Fibroblast of skin of left biceps (primary cell): ENCODE data around the gene RCN2.
"Not testable (repeated sequence)": the region's sequence is repeated elsewhere in the genome, so short reads cannot be mapped to it uniquely, and the experiment has no call there.

ENCODE experiments used
- DNase-seq, 2 experiments: peaks; one replicate each; pipeline ENCODE4 v3.0.0-alpha.2; 2013; ENCODE audit warnings: low read depth in 2 of 2

Gene RCN2

DNA sequence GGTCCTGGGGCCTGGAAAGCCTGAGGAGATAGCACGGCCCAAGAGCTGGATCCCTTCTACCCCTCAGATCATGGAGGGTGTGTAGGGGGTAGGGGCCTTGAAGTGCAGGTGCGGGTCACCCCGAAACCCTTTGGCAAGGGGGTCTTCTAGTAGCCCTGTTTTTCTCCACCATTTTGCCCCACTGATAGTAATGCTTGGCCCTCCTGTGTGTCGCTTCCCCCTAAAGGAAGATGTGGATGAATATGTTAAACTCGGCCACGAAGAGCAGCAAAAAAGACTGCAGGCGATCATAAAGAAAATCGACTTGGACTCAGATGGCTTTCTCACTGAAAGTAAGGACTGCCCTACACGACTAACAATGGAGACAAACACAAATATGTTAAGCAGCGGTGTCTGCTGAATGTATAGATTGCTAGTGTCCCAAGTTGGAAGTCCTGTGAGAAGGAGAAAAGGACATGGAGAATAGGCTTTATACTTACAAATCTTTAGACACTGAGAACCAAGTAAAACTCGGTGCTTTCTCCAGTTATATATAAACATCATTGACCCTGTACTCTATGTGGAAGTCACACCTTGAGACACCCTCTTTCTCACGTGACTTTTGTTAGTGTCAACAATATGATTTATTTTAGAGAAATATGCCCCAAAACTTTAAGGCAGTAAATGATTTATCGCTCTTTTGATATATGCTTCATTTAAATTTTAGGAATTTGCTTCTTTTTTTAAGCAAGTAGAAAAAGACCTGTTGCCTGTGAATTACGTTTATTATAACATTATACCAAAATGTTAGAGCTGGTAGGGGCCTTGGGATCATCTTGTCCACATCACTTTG, 802 bp downstream of the RCN2 start:
- DNase-seq, result no peak

DNA sequence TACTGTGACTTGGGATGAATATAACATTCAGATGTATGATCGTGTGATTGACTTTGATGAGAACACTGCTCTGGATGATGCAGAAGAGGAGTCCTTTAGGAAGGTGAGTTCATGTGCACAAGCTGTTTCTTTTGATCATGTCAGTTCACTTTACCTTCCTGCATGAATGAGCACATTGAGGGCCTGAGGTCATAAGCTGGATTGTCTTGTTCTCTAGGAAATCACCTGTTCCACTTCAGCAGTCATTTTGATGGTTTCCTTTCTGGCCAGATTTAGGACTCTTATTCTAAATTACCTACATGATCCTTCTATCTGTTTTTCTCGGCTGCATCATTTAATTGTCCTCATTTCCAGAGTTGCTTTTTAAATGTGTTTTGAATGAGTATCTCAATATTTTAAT, 4.1 kb downstream of the RCN2 start:
- no peak for DNase-seq

DNA sequence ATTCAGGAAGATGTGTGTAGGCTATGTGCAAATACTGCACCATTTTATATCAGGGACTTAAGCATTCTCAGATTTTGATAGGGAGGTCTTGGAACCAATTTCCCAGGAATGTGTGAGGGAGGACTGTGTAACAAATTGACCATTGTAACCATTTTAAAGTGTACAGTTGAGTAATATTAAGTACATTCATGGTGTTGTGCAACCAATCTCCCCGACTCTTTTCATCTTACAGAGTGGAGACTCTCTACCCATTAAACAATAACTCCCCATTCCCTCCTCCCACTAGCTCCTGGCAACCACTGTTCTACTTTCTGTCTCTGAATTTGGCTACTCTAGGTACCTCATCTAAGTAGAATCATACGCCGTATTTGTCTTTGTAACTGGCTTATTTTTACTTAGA, 5.1 kb downstream of the RCN2 start:
- DNase-seq, result no peak

DNA sequence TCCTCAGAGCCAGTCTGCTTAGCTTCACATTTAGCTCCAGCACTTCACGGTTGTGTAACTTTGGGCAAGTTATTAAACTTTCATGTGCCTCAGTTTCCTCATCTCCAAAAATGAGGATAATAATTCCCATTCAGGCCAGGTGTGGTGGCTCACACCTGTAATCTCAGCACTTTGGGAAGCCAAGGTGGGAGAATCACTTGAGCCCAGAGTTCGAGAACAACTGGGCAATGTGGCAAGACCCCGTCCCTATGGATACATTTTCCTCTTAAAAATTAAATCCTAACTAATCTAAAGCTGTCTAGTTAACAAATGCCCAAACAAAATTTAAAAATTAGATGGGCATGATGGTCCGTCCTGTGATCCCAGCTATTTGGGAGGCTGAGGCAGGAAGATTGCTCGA, 7.2 kb downstream of the RCN2 start:
- DNase-seq, result no peak

DNA sequence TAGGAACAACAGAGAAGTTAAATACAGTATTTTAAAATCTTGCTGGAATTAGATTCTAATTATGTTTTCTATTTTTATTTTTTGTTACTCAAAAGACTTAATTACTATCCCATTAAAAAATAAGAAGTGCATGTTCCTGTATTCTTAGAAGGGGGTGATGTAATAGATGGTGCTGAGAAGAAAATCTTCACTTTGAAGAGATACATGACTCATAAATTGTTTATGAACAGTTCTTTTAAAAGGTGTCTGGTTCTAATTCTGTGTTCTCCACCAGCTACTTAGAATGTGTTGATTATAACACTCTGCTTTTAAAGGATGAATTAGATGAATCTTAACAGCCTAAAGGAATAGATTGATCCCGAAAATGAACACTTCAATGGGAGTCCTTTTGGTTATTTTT, 8.2 kb downstream of the RCN2 start:
- DNase-seq, result no peak

DNA sequence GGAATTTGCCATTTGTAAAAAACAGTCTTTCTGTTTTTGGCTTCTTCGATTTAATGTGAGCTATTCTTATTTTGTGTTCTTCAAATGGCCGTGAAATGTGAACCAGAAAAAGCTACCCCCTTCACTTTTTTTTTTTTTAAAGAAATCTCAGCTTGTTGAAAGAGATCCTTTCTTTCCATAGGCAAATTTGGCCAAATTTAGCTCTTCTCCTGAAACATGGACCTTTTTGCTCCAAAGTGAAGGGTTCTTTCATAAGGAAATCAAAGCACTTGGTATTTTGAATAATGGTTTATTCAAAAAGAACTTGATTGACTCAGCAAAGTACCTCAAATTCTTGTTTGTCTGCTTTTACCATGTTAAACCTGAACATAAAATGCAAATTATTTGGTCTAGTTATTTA, 10.1 kb downstream of the RCN2 start:
- no peak for DNase-seq

DNA sequence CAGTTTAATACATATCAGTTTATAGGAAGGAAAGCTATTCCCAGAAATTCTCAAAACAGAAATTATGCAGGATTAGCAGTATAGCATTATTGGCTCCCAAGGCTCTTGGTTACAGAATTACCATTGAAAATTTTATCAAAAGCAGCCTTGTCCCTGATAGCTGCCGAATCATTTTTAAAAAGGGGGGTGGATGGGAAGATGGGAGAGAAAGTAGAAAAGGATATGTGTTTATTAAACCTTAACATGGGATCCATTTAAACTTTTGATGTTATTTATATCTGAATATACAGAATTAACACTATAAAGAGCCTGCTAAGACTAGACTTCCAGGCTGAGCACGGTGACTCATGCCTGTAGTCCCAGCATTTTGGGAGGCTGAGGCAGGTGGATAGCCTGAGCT, 10.8 kb downstream of the RCN2 start:
- no peak for DNase-seq

DNA sequence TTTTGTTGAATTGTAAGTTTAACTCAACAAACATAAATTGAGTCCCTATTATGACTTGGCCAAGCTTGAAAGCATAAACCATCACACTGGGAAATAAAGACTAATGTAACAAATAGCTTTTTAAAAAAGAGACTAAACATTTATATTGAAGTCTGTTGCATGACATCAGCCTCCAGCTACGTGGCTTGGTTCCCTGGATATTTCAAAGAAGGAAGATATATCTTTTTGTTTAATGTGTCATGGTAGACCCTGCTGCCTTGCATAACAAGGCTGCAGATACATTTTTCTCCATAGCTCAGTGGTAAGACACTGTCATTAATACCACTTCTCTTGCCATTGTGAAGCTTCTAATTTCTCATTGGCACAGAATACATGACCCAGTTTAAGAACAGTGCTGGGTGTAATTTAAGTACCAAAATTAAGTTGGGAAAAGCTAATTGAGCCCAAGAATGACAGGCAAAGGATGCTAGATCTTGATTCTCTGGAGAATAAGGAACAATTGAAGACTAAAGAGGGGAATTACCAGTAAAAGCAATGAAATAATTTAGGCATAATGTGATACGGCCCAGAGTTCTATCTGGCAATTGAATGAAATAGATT, 14.0 kb downstream of the RCN2 start:
- DNase-seq, result no peak

DNA sequence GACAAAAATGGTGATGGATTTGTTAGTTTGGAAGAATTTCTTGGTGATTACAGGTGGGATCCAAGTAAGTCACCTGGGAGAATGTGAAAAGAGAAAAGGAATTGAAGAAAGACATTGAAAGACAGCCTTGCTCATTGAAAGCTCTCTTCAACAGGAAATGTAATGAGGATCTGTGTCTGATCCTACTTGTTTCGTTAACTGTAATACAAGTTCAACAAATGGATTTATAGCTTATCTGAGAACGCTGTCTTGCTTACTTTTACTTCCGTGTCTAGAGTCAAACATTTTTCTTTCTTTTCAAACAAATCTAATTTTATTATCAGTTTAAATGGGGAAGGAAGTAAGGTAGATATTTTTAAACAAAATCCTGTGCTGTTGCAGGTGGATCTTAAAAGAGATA, 15.9 kb downstream of the RCN2 start:
- no peak for DNase-seq

DNA sequence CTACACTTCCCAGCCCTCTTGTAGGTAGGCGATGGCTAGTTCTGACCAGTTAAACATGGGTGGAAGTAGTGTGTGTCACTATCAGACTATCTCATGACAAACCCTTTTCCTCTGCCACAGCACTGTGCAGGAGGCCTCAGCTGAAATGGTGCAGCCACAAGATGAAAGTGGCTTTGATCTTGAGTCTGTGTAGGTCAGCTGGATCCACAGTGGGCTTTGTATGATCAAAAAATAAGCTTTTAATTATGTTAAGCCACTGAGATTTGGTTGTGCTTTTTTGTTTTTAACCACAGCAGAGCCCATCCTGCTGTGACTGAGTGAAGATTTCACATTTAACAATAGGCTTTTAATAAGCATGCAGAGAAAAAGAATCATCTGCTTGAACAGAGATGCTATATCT, 19.7 kb downstream of the RCN2 start:
- DNase-seq, result no peak

DNA sequence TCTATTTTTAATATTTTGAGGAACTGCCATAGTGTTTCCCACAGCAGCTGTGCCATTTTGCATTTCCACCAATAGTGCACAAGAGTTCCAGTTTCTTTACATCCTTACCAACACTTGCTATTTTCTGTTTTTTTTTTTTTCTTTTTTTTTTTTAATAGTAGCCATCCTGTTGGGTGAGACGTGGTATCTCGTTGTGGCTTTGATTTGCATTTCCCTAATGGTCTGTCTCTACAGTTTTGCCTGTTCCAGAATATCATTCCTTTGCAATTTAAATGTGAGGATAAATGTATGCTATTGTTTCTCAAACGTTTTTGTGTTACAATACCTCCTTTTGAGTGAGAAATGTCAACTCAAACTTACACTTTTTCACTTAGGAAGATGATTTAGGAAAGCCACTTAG, 22.4 kb downstream of the RCN2 start:
- DNase-seq, result no peak

DNA sequence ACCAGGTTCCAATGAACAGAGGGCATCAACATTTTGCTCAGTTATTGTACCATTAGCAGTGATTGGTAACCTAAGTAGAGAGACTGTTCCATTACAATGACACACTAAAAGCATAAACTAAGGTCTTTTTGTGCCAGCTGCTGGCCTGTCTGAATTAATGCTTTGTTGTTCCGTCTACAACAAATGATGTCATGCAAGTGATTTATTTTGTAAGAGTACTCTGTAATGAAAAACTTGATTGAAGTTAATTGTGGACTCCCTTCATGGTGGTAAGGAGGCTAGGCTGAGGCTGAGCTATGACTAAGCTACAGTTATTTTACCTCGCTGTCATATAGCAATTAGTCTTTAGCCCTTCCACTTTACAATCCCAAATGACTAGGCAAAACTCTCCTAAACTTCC, 23.2 kb downstream of the RCN2 start:
- DNase-seq, result no peak

DNA sequence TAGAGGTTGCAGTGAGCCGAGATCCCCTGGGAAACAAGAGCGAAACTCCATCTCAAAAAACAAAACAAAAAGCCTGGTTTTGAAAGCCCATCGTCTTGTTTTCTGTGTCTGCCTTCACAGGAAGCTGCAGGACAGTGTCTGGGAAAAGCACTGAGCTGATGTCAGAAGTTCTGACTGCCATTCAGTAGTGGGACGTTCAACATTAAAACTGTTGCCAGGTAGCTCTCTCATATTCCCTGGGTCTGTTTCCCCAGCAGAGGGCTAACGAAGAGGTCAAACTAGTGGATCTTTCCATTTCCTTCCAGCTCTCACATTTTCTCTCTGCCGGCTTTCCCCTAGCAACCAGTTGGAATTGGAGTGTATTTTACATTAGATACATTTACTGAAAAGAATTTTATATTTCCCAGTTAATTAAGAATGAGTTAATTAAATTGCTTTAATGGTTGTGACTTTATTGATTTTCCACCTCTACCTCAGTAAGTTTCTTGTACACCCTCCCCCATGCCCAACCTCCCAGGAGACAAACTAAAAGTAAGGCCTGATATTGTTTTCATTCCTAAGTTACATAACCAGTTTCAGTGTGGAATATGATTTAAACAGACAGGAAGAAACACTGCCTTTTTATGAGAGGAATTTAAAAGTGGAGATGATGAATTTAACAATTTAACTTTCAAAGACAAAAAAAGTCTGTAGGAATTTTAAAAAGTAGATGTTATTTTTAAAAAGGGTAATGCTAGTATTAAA, 29.9 kb downstream of the RCN2 start:
- no peak for DNase-seq

DNA sequence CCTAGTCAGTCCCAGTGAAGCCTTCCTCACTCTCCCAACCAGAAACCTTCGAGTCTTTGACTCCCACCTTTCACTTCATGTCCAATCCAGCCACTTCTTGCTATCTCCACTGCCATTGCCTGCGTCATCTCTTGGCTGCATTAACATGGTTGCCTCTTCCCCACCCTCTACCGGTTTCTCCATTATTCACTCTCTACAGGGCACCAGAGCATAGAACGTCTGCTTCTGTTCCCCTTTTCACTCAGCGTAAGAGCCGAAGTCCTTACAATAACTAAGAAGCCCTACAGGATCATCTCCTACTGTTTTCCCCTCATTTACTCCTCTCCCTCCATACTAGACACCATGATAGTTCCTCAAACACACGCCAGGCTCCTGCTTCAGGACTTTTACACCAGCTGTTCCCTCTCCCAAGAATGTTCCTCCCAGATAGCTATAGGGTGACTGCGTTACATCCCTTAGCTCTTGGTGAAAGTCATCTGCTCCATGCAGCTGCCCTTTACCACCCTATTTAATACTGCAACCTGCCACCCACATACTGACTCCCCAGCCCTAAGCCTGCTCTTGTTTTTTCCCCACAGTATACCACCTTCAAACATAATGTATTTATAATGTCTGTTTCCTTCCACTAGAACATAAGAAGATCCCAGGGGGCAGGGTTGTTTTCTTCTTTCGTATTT, 30.9 kb downstream of the RCN2 start:
- DNase-seq, result no peak

DNA sequence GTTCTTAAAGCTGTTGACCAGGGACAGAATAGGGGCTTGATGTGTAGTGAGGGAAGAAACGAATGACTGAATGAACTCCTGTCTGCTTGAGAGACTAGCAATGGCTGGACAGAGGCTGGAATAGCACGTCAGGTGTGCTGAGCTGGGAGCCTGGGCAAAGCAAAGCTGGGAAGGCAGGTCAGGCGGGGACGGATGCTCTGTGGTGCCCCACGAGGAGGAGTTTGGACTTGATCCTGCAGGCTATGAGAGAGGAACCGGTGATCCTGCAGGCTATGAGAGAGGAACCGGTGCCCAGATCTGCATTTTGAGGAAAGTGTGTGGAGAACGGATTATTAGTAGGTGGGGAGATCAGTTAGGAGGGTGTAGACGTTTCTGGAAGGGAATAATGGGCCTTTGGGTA, 32.0 kb downstream of the RCN2 start:
- no peak for DNase-seq

DNA sequence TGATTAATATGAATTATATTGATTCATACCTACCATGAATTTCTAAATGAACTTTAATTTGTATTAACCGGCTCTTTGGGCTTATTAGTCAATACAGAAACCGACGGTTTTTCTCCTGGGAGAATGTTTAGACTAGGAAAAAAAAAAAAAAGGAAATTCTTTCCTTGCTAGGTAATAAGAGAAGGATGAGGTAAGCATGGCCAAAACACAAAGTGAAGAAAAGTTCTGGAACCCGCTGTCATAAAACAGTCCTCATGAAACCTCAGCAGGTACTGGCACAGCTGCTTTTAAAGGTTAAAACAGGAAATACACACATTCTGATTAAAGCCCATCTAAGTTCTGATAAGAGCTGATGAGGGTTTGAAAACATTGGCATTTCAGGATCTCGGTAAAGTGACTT, 32.6 kb downstream of the RCN2 start:
- DNase-seq, result no peak

DNA sequence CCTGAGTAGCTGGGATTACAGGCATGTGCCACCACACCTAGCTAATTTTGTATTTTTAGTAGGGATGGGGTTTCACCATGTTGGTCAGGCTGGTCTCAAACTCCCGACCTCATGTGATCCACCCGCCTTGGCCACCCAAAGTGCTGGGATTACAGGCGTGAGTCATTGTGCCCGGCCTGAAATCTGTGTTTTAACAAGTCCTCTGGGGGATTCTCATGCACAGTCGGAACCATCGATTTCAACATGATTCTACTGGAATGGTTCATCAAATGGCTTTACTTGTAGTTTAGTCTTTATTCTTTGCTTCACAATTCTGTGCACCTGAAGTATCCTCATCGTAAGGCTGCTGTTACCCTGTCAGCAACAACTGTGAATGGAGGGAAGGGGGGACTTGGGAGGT, 34.5 kb downstream of the RCN2 start:
- DNase-seq, result not testable (repeated sequence)

DNA sequence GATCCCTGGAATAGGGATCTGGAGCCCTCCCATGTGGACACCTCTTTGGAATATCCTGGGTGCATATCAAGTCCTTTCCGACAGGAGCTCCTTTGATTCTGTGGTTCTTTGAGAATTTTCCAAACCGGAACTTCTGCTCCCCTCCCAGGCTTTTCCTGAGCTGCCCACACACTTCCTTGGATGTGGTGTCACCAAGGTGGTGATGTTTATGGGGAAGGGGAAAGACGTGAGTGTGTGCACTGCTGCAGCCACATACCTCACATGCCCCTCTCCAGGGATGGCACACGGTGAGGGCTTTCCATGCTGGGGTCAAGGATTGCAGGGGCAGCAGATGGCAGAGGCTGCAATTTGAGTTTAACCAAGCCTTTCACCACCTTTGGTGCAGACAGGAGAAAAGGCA, 35.5 kb downstream of the RCN2 start:
- no peak for DNase-seq

DNA sequence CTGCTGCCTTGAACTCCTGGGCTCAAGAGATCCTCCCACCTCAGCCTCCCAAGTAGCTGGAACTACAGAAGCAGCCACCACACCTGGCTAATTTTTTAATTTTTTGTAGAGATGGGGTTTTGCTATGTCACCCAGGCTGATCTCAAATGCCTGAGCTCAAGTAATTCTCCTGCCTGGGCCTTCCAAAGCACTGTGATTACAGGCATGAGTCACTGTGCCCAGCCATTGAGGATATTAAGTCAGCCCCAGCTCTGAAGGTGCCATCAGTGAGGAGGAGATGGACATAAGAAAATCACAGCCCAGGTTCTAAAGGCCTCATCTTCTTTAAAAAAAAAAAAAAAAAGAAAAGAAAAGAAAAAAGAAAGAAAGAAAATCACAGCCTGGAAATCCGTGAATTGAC, 36.8 kb downstream of the RCN2 start:
- DNase-seq, result no peak

DNA sequence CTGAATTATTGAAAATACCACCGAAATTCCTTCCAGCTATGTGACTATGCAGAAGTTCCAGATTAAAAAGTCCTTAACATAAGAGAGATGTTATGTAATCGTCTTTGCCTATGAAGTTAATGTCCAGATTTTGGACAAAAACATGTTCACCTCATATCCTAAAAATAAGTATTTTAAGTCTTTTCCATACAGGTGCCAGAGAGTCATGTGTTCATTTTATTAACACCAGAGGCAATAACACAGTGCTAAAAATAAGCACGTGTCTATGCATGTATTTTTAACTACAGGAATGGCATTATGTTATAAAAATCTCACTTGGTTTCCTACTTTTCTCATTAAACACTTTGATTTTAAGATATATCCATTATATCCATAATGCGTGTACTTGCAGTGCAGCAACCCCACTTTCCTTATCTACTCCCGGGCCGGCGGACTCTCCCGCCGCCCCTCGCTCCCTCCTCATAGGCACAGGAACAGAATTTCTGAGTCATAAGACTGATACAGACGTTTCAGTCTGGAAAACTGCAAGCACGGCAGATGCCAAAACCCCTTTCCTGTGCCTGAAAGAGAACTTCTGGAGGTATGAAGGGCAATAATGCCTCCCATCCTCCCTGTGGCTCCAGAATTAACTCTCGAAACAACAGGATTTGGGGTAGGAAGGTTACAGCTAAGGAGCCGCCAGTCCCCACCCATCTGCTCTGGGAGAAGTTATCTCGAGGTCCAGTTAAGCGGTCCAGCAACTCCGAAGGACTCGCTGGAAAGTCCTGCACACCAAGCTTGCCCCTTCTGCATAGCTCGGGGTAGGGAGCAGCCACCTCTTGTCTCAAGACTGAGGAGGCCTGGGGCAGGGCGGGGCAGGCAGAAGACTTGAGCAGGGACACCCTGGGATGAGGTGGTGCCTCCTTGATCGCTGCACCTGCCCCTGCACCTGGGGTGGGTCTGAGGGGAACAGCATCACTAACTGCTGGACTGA, 41.1 kb downstream of the RCN2 start:
- DNase-seq, result no peak

DNA sequence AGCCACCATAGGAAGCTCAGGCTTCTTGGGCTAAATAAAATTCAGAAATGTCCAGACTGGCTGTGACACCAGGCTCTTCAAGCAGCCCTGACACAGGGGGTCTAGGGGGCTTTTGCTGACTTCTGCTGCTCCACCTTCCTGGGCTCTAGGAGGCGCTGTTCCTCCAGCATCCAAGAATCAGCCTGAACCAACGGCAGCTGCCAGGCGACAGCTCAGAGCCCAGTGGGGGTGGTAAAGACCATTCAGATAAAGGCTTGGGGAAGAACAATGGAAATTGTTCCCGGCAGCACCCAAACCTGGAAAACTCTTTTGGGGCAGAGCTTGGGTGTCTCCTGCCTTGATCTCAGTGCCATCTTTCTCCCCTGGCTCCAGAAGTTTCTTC, 41.8 kb downstream of the RCN2 start:
- DNase-seq, result no peak
